ENCODE data around the gene ABCG8.

- TF ChIP-seq ARNTL (CRISPR knock-in tag; IDR thresholded peaks at IDR 0.05; ENCODE audit: borderline replicate concordance, low read depth) (no peak), SNAI2 (CRISPR knock-in tag; IDR thresholded peaks at IDR 0.05) (no peak), BACH2 (CRISPR knock-in tag; IDR thresholded peaks at IDR 0.05; ENCODE audit: borderline replicate concordance) (no peak), POU6F1 (CRISPR knock-in tag; IDR thresholded peaks at IDR 0.05; ENCODE audit: borderline replicate concordance, low read depth) (no peak), ZFP30 (CRISPR knock-in tag; IDR thresholded peaks at IDR 0.05) (no peak), TCF4 (CRISPR knock-in tag; IDR thresholded peaks at IDR 0.05; ENCODE audit: borderline replicate concordance) (no peak), PATZ1 (CRISPR knock-in tag; IDR thresholded peaks at IDR 0.05; ENCODE audit: borderline replicate concordance) (no peak), ESRRG (CRISPR knock-in tag; IDR thresholded peaks at IDR 0.05) (no peak), ZC3H10 (CRISPR knock-in tag; IDR thresholded peaks at IDR 0.05) (no peak), ZFP3 (CRISPR knock-in tag; IDR thresholded peaks at IDR 0.05) (no peak), TOX (CRISPR knock-in tag; IDR thresholded peaks at IDR 0.05; ENCODE audit: borderline replicate concordance) (no peak), RARB (CRISPR knock-in tag; IDR thresholded peaks at IDR 0.05) (no peak), ZNF70 (CRISPR knock-in tag; IDR thresholded peaks at IDR 0.05) (no peak)
- TF ChIP-seq, protein P1, sequence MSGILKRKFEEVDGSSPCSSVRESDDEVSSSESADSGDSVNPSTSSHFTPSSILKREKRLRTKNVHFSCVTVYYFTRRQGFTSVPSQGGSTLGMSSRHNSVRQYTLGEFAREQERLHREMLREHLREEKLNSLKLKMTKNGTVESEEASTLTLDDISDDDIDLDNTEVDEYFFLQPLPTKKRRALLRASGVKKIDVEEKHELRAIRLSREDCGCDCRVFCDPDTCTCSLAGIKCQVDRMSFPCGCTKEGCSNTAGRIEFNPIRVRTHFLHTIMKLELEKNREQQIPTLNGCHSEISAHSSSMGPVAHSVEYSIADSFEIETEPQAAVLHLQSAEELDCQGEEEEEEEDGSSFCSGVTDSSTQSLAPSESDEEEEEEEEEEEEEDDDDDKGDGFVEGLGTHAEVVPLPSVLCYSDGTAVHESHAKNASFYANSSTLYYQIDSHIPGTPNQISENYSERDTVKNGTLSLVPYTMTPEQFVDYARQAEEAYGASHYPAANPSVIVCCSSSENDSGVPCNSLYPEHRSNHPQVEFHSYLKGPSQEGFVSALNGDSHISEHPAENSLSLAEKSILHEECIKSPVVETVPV (CRISPR knock-in tag; IDR thresholded peaks at IDR 0.05) = no peak
These were observed 45.9 kb downstream of the ABCG8 start for GRCh38 chr2:43884689-43885088.
